H9 (cell line): ENCODE results near the gene MYO5B. TPM values are rescaled to one million over a fixed set of nuclear protein-coding genes. Genes with fewer than 3 reads are reported as not detected.

ENCODE experiments used
- DNase-seq: peaks from one replicate; pipeline ENCODE4 v3.0.0-alpha.2; 2017
- H2AFZ ChIP-seq: one replicate; pipeline ENCODE4 v1.6.1; 2013; ENCODE audit warnings: mild to moderate bottlenecking, low read length, control low read depth, moderate library complexity
- H2AK5ac ChIP-seq: 2 replicates; pipeline ENCODE4 v1.6.1; 2013; ENCODE audit warnings: low read length, control low read depth, mixed read lengths; ENCODE audit not compliant: insufficient read length
- H2BK120ac ChIP-seq: one replicate; pipeline ENCODE4 v1.6.1; 2013; ENCODE audit warnings: low read depth, mild to moderate bottlenecking, low read length, control low read depth, inconsistent platforms; ENCODE audit not compliant: poor library complexity, severe bottlenecking
- H2BK12ac ChIP-seq: 2 replicates; pipeline ENCODE4 v1.6.1; 2013; ENCODE audit warnings: low read length, control low read depth, mixed read lengths, low read depth; ENCODE audit not compliant: insufficient read length
- H2BK15ac ChIP-seq: 2 replicates; pipeline ENCODE4 v1.6.1; 2013; ENCODE audit warnings: low read depth, low read length, control low read depth
- H2BK20ac ChIP-seq: one replicate; pipeline ENCODE4 v1.6.1; 2013; ENCODE audit warnings: low read depth, mild to moderate bottlenecking, low read length, control low read depth, inconsistent platforms; ENCODE audit not compliant: poor library complexity, severe bottlenecking
- H2BK5ac ChIP-seq: 2 replicates; pipeline ENCODE4 v1.6.1; 2013; ENCODE audit warnings: low read length, control low read depth, mixed read lengths; ENCODE audit not compliant: insufficient read length
- H3K14ac ChIP-seq: 2 replicates; pipeline ENCODE4 v1.6.1; 2013; ENCODE audit warnings: low read length, control low read depth; ENCODE audit not compliant: insufficient read depth
- H3K18ac ChIP-seq: 2 replicates; pipeline ENCODE4 v1.6.1; 2013; ENCODE audit warnings: low read depth, mild to moderate bottlenecking, mixed read lengths, low read length, control low read depth; ENCODE audit not compliant: insufficient read length
- H3K23ac ChIP-seq: 2 replicates; pipeline ENCODE4 v1.6.1; 2013; ENCODE audit warnings: low read length, control low read depth, mixed read lengths, low read depth; ENCODE audit not compliant: insufficient read length
- H3K23me2 ChIP-seq: 2 replicates; pipeline ENCODE4 v1.6.1; 2013; ENCODE audit warnings: low read depth, mild to moderate bottlenecking, mixed read lengths, low read length, control low read depth; ENCODE audit not compliant: insufficient read length, poor library complexity, severe bottlenecking
- H3K27ac ChIP-seq: 2 replicates; pipeline ENCODE4 v1.5.1; 2013; ENCODE audit warnings: low read length, control low read depth, mixed read lengths, low read depth; ENCODE audit not compliant: insufficient read length
- H3K27me3 ChIP-seq: 2 replicates; pipeline ENCODE4 v1.6.1; 2013; ENCODE audit warnings: low read length, control low read depth, inconsistent platforms; ENCODE audit not compliant: insufficient read depth
- H3K4ac ChIP-seq: 2 replicates; pipeline ENCODE4 v1.6.1; 2013; ENCODE audit warnings: low read depth, mild to moderate bottlenecking, control low read depth, inconsistent platforms, low read length, moderate library complexity
- H3K4me1 ChIP-seq: 2 replicates; pipeline ENCODE4 v1.6.1; 2013; ENCODE audit warnings: low read length, control low read depth, inconsistent platforms; ENCODE audit not compliant: insufficient read depth
- H3K4me2 ChIP-seq: 2 replicates; pipeline ENCODE4 v1.6.1; 2013; ENCODE audit warnings: low read length, control low read depth, mixed read lengths; ENCODE audit not compliant: insufficient read length, insufficient read depth
- H3K56ac ChIP-seq: 2 replicates; pipeline ENCODE4 v1.6.1; 2013; ENCODE audit warnings: low read depth, mild to moderate bottlenecking, mixed read lengths, low read length, control low read depth; ENCODE audit not compliant: insufficient read length
- H3K79me1 ChIP-seq: 2 replicates; pipeline ENCODE4 v1.6.1; 2013; ENCODE audit warnings: low read depth, mild to moderate bottlenecking, moderate library complexity, low read length, control low read depth, inconsistent platforms; ENCODE audit not compliant: insufficient read depth, poor library complexity, severe bottlenecking
- H3K79me2 ChIP-seq: 2 replicates; pipeline ENCODE4 v1.6.1; 2013; ENCODE audit warnings: low read length, control low read depth, inconsistent platforms; ENCODE audit not compliant: insufficient read depth
- H3K9ac ChIP-seq: 2 replicates; pipeline ENCODE4 v1.6.1; 2013; ENCODE audit warnings: low read length, control low read depth, mixed read lengths; ENCODE audit not compliant: insufficient read length; ENCODE audit errors: extremely low read depth
- H3K9me3 ChIP-seq: one replicate; pipeline ENCODE4 v1.6.1; 2013; ENCODE audit warnings: low read depth, low read length, inconsistent platforms; ENCODE audit not compliant: control insufficient read depth
- H3T11ph ChIP-seq: one replicate; pipeline ENCODE4 v1.6.1; 2013; ENCODE audit warnings: mild to moderate bottlenecking, low read length, control low read depth, inconsistent platforms
- H4K20me1 ChIP-seq: one replicate; pipeline ENCODE4 v1.6.1; 2013; ENCODE audit not compliant: control insufficient read depth, insufficient read length, insufficient read depth
- H4K5ac ChIP-seq: 2 replicates; pipeline ENCODE4 v1.6.1; 2013; ENCODE audit warnings: low read depth, mild to moderate bottlenecking, mixed read lengths, low read length, control low read depth; ENCODE audit not compliant: insufficient read length
- H4K8ac ChIP-seq: replicated peaks from 2 replicates; pipeline ENCODE4 v1.6.1; 2013; ENCODE audit warnings: low read length, control low read depth, mixed read lengths, low read depth; ENCODE audit not compliant: insufficient read length
- H4K91ac ChIP-seq: 2 replicates; pipeline ENCODE4 v1.6.1; 2013; ENCODE audit warnings: low read depth, mild to moderate bottlenecking, moderate library complexity, mixed read lengths, low read length, control low read depth; ENCODE audit not compliant: insufficient read length
- H3K27ac Mint-ChIP-seq, 3 experiments: 2 replicates in 2 of 3; 3 replicates in 1 of 3; pipeline ENCODE4 v1.8.0; 2020 to 2021; ENCODE audit warnings: mixed read lengths in 3 of 3, mild to moderate bottlenecking in 1 of 3, moderate library complexity in 1 of 3
- H3K27me3 Mint-ChIP-seq: 2 replicates; pipeline ENCODE4 v1.8.0; 2021; ENCODE audit warnings: low read depth, mild to moderate bottlenecking, moderate library complexity, mixed read lengths
- H3K36me3 Mint-ChIP-seq, 3 experiments: 2 replicates in 2 of 3; 3 replicates in 1 of 3; pipeline ENCODE4 v1.8.0; 2020 to 2021; ENCODE audit warnings: low read depth in 3 of 3, mixed read lengths in 3 of 3; ENCODE audit not compliant: insufficient read depth in 1 of 3
- H3K4me1 Mint-ChIP-seq, 2 experiments: 2 replicates each; pipeline ENCODE4 v1.8.0; 2020; ENCODE audit warnings: mixed read lengths in 2 of 2
- H3K4me3 Mint-ChIP-seq, 2 experiments: 2 replicates in 1 of 2; 3 replicates in 1 of 2; pipeline ENCODE4 v1.8.0; 2020 to 2021; ENCODE audit warnings: mild to moderate bottlenecking in 2 of 2, mixed read lengths in 2 of 2, moderate library complexity in 1 of 2
- H3K9me3 Mint-ChIP-seq, 2 experiments: 2 replicates in 1 of 2; 3 replicates in 1 of 2; pipeline ENCODE4 v1.8.0; 2020; ENCODE audit warnings: mild to moderate bottlenecking in 2 of 2, mixed read lengths in 2 of 2, moderate library complexity in 1 of 2
- CTCF ChIP-seq: fragments of 200-600 bp; sonication (generic); conservative IDR thresholded peaks from 3 replicates; pipeline ENCODE4 v1.8.0; 2021; ENCODE audit warnings: antibody characterized with exemption, mild to moderate bottlenecking
- WGBS: extraction: QIAGEN DNeasy Blood & Tissue Kit; methylation state at CpG from one replicate; pipeline ENCODE4 v1.1.7; 2013; ENCODE audit warnings: missing lambda C conversion rate, low lambda C conversion rate, mixed read lengths; ENCODE audit not compliant: insufficient read length; ENCODE audit errors: extremely low coverage; 5-methylcytosine and 5-hydroxymethylcytosine counted together
- total RNA-seq: library from RNA; stranded (reverse); gene quantifications from 2 replicates; pipeline ENCODE4 v1.2.1, GENCODE V29; 2021

Gene MYO5B
- total RNA-seq, 1 experiment from 2014 or later = 9.3 TPM

GRCh38 chr18:49988101-49988500, 206.8 kb downstream of the MYO5B start:
- Histone ChIP-seq H3K9ac (no peak overlapping the region), H3T11ph (no peak overlapping the region), H2BK15ac (no peak overlapping the region), H2BK20ac (no peak overlapping the region), H3K14ac (no peak overlapping the region), H4K20me1 (no peaks in the 10 kb centered on the region), H3K23ac (no peak overlapping the region), H3K4me1 (peaks cover 13% of the 10 kb centered on the region; the same call in 1 of the 2 replicates), H2AK5ac (no peak overlapping the region), H2BK120ac (no peak overlapping the region), H3K27me3 (no peaks in the 10 kb centered on the region), H3K23me2 (no peaks in the 10 kb centered on the region), H4K5ac (no peak overlapping the region), H3K18ac (no peak overlapping the region), H3K79me2 (no peaks in the 10 kb centered on the region), H3K79me1 (no peaks in the 10 kb centered on the region), H2BK5ac (no peak overlapping the region), H4K91ac (no peak overlapping the region), H3K27ac (no peak overlapping the region), H3K56ac (no peak overlapping the region), H3K9me3 (no peaks in the 10 kb centered on the region), H4K8ac (no peak overlapping the region), H3K4ac (no peak overlapping the region), H2BK12ac (no peak overlapping the region), H2AFZ (no peak overlapping the region), H3K4me2 (no peak overlapping the region)
- DNase-seq = no peak
- no peaks in the 10 kb centered on the region for H3K36me3 Mint-ChIP-seq
- H3K27me3 Mint-ChIP-seq = no peaks in the 10 kb centered on the region; the same call in none of the 2 replicates
- no peak overlapping the region for H3K4me3 Mint-ChIP-seq
- no peak for TF ChIP-seq CTCF
- H3K9me3 Mint-ChIP-seq = no peaks in the 10 kb centered on the region
- H3K27ac Mint-ChIP-seq = peak overlapping the region in 1 of 3 experiments; percentile 93; a peak in 3 of 7 replicates
- peaks cover 29 to 31% of the 10 kb centered on the region in 2 experiments for H3K4me1 Mint-ChIP-seq
- WGBS = no CpG with 5 or more reads among the region's 5 CpGs
